HUDEP-2 (cell line): ENCODE results near the gene LMBR1.
A peak's percentile ranks its signal among the peaks of the same experiment; 100 is the strongest.
"Not testable (repeated sequence)": the region's sequence is repeated elsewhere in the genome, so short reads cannot be mapped to it uniquely, and the experiment has no call there.

ENCODE experiments used
- DNase-seq, 76 experiments: peaks; one replicate each; lab custom pipeline; 2025; ENCODE audit not compliant: unreplicated experiment in 76 of 76; lab: John Stamatoyannopoulos, UW

The LMBR1 gene

DNA sequence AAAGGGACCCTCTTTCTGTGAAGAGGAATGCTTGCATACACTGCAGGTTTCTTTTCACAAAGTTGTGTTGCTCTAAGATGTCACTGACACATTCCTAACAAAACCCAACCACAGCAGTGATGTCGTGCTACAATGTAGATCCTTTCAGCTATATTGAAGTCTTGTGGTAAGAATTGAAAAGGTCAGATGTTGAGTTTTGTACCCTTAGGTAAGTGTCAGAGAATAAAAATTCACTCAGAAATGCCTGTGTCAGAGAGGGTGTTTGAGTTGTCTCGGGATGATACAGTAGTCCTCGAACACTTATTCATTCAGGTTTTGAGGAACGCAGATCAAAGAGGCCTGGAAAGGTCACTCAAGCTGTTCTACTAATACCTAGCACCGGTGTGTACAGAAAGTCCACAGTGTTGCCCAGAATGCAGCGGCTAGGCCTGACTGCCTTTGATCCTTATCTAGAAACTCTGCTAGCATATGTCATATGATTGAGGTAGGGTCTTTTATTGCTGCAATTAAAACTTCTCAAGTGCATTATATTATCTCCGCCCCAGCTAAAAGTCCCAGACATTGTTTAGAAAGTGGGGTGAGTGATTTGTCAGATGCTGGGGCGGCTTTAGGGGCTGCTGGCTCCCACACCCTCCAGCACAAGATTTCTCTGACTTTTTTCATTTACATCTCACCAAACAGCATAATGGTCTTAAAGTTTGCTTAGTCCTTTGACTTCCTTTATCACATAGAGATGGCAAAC is 226.4 kb downstream of the LMBR1 start:
- DNase-seq: no peak

- no peak for DNase-seq
Observed at GRCh38 chr7:156665101-156665500, 227.9 kb downstream of the LMBR1 start.

DNA sequence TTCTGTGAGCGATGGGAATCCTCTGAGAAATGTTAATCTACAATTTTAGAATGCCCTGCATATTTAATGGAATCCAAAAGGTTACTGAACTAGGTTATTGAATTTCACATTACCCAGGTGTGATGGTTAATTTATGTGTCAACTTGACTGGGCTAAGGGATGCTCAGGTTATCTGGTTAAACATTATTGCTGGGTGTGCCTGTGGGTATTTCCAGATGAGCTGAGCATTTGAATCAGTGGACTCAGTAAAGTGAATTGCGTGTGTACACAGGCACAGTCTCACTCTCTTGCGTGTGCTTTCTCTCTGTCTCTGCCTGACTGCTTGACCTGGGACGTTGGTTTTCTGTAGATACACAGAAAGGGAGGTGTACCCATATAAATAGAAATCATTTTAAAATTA is 230.7 kb downstream of the LMBR1 start:
- DNase-seq: no peak

- DNase-seq: peak in 28 of 76 experiments; percentile 3 to 68 (median 32)
Observed at GRCh38 chr7:156661637-156662036, 231.3 kb downstream of the LMBR1 start.

GRCh38 chr7:156659961-156660360 is 233.0 kb downstream of the LMBR1 start:
- no peak for DNase-seq

DNA sequence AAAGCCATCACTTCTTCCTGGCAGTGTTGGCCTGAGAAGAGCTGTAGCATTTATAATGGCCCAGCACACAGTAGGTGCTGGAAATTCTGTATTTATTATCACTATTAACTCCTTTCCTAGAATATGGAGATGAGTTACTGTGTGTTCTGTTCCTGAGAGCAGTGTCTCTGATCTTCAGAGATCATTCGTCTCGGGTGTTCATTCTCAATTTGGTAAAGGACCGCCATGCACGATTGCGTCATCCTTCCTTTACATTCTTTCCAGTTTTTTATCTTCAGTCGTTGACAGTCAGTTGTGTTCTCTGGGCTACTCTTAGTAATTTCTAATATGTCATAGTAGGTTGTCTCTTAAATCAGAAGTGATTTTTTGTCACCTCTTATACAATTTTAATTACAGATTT is 233.8 kb downstream of the LMBR1 start:
- DNase-seq: no peak

DNA sequence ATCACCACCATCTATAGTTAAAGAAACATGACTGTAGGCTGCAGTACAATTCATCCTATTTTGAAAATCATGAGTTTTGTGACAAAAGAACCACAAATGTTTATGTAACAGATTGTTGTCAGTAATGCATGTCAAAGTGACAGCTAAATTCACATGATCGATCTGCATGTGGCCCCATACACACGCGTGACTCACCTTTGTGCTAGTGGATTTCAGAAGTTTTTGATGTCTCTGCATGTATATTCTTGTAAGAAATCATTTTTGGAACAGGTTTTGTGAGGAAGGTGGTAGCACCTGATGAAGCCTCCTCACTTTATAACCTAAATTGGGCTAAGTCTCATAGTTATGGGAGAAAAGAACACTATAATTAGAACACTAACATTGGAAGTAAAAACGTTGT is 235.3 kb downstream of the LMBR1 start:
- no peak for DNase-seq

DNA sequence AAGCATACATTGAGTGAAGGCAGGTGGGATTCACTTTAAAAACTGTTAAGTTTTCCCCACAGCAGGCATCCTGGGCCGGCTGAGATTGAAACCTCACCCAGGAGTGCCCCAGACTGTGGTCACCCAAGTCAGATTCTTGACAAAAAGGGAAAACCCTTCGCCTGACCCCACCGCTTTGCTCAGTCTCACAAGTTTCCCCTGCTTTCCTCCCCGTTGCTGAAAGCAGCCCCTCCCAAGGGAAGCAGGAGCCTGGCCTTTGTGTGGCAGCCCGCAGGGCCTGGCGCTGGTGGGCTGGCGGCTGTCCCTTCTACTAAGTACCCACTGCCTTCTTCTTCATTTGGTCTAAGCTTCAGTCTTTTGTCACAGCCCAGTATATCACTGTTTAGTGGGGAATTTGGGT is 236.4 kb downstream of the LMBR1 start:
- no peak for DNase-seq

GRCh38 chr7:156655983-156656382 is 237.0 kb downstream of the LMBR1 start:
- no peak for DNase-seq

DNA sequence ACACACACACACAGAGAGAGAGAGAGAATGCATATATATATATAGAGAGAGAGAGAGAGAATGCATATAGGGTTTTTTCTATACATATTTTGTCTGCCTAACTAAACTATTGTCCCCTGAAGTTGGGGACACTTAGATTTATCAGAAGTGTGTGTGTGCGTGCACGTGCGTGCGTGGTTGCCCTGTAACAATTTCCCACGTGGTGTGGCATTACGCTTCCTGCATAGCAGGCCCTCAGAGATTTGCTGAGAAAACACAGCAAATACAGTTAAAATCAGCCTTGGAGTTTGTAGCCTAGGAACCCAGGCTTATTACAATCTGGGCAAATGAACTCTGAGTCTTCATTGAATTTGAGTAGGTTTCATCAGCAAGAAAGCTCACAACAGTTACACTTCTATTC is 237.7 kb downstream of the LMBR1 start:
- DNase-seq: no peak

DNA sequence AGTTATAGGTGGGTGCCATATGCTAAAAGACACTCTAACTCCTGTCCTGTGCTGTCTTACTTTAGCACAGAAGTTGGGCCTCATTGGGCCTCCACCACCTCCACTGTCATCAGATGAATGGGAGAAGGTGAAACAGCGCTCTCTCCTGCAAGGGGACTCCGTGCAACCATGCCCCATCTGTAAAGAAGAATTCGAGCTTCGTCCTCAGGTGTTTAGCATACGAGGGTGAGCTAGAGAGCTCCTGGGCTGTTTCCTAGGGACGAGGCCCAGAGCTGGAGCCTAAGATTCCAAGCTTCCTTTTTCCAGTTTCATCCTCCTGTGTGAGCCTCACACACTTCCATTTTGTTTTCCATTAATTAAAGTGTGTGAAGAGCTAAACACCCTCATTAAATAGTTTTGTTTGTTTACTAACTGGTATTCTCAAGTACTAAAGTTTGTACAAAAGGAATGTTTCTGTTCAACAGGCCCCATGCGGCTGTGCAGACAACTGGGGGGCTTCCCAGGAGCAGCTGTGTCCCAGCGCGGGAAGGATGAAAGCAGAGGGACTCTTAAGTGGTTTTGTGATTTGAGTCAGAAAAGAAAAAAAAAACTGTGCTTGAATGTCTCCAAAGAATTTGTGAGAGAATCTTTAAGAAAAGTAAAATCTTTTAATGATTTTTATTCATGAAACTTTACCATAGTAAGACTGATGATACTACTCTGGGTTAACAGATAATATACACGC is 238.3 kb downstream of the LMBR1 start:
- no peak for DNase-seq

- no peak for DNase-seq
Observed at GRCh38 chr7:156652886-156653568, 240.0 kb downstream of the LMBR1 start.

DNA sequence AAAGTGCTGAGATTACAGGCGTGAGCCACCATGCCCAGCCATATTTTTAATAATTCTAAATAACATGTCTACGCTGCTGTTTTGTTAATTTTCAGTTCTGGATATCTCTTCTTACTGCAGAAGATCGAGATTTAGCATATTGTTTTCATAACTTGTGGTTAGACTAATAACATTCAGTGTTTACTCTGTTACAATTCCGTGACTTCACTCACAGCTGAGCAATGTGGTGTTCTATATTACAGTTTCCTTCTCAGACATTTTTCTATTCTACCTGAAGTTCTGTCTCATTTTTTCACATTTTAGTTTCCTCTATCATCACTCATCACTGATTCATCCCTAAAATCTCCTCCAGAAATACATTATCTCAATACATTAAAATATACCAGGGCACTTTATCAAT is 241.5 kb downstream of the LMBR1 start:
- DNase-seq: no peak

DNA sequence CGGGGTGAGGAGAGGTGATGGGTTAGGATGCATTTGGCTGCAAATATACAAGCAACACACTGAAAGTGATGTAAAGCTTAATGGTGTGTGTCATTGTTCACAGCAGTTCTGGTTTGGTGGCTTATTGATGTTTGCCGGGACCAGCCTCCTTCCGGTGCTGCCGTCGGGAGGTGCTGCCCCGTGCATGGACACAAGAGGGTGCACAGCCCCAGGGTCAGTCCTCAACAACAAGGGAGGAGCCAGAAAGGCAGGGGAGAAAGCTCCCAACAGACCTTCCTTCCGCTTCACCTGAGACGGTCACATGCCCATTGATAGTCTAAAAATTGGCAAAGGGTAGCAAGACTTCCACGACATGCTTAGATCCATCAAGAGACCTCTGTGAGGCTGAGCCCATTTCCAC is 242.9 kb downstream of the LMBR1 start:
- peak in 16 of 76 experiments; percentile 4 to 29 (median 14) for DNase-seq

DNA sequence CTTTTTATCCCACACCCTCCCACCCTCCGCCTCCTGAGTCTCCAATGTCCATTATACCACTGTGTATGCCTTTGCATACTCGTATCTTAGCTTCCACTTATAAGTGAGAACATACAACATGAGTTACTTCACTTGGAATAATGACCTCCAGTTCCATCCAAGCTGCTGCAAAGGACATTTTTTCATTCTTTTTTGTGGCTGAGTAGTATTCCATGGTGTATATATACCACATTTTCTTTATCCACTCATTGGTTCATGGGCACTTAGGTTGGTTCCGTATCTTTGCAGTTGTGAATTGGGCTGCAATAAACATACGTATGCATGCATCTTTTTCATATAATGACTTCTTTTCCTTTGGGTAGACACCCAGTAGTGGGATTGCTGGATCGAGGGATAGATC is 245.7 kb downstream of the LMBR1 start:
- not testable (repeated sequence) for DNase-seq

- no peak for DNase-seq
Observed at GRCh38 chr7:156642306-156643045, 250.5 kb downstream of the LMBR1 start.

DNA sequence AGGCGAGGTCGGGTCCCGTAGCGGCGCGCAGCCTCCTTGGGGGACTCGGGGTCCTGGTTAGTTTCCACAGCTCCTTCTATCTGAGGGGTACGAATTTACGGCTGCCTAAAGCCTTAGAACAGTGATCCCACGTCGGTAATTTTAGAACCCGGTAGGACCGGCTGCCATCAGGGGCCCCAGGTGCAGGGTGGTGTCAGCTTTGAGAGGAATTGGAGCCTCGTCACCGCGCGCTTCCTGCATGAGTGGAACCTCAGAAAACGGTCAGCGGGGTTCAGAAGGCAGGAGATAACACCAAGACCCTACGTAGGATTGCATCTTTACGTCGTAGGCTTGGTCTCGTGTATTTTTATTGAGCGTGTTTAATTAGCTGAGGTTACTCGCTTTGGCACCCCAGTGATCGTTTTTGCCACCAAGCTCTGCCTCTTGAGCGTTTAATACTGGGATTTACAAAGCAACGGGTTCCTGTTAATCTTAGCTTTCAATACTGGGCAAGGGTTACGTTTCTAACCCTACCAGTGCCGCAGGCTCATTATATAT is 252.0 kb downstream of the LMBR1 start:
- peak in 49 of 76 experiments; percentile 14 to 77 (median 48) for DNase-seq

GRCh38 chr7:156640257-156640948 is 252.6 kb downstream of the LMBR1 start, which contains the start of gene RNF32:
TSS of gene RNF32 (plus strand) at chr7:156640774. CDS start at chr7:156643878, 3,104 bp downstream.
- DNase-seq: peak; percentile 33 to 99 (median 95)

- peak in 52 of 76 experiments; percentile 8 to 69 (median 37) for DNase-seq
Observed at GRCh38 chr7:156639426-156640256, 253.3 kb downstream of the LMBR1 start.
